Type B pancreatic cell (in vitro differentiated cells): ENCODE data around the gene RNPS1. TPM values are rescaled to one million over a fixed set of nuclear protein-coding genes. Genes with fewer than 3 reads are reported as not detected.
"Not testable (repeated sequence)": the region's sequence is repeated elsewhere in the genome, so short reads cannot be mapped to it uniquely, and the experiment has no call there.

Experiments used
- DNase-seq: peaks from one replicate; pipeline ENCODE4 v3.0.0; 2021; ENCODE audit warnings: mixed read lengths; ENCODE audit not compliant: unreplicated experiment; ENCODE audit errors: extremely low spot score
- H3K27ac Mint-ChIP-seq: 2 replicates; pipeline ENCODE4 v1.8.0; 2021; ENCODE audit warnings: mild to moderate bottlenecking, mixed read lengths
- H3K27me3 Mint-ChIP-seq: 2 replicates; pipeline ENCODE4 v1.8.0; 2021; ENCODE audit warnings: mixed read lengths
- H3K36me3 Mint-ChIP-seq: 2 replicates; pipeline ENCODE4 v1.8.0; 2021; ENCODE audit warnings: mixed read lengths
- H3K4me1 Mint-ChIP-seq: one replicate; pipeline ENCODE4 v1.8.0; 2021; ENCODE audit warnings: mixed read lengths; ENCODE audit not compliant: unreplicated experiment
- H3K4me3 Mint-ChIP-seq: 2 replicates; pipeline ENCODE4 v1.8.0; 2021; ENCODE audit warnings: mild to moderate bottlenecking, mixed read lengths
- H3K9me3 Mint-ChIP-seq: 2 replicates; pipeline ENCODE4 v1.8.0; 2021; ENCODE audit warnings: mixed read lengths
- total RNA-seq: library from RNA; stranded (reverse); gene quantifications from 2 replicates; pipeline ENCODE4 v1.2.1, GENCODE V29; 2021; ENCODE audit warnings: low replicate concordance
- TF ChIP-seq, protein P1 (sequence below): fragments of 200-600 bp; sonication (generic); conservative IDR thresholded peaks from 2 replicates; pipeline ENCODE4 v1.5.0; 2021; ENCODE audit warnings: antibody characterized with exemption, mild to moderate bottlenecking

The RNPS1 gene
- total RNA-seq, 1 donor from 2014 or later = 241 TPM

DNA sequence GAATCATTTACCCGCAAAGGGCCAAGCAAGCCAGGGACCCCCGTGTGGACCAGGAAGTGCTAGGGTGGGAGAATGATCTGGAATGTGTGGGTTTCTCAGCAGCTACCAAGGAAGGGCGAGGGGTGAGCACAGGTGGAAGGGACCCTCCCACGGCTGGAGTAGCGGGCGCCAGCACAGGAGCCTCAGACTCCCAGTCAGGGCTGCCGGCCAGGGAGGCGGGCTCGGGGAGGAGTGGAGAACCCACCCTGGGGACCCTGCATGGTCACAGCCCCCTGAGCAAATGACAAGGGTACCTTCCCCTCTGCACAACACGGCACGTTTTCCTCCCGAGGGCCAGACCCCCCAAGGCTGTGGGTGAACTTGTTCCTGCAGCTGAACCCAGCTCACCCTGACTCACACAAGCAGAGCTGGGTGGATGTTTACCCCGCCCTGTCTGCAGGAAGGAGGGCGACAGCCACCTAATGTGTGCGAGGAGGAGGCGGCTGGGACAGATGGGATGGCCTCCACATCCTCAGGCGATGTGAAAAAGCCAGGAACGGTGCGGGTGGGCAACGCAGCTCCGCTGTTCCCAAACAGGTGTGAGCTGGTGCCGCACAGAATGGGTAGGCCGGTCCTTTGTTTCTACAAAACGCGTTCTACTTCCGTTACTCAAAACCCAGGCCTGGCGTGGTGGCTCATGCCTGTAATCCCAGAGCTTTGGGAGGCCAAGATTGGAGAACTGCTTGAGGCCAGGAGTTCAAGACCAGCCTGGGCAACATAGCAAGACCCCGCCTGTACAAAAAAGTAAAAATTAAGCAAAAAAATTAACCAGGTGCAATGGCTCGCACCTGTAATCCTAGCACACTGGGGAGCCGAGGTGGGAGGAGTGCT lies 22.8 kb downstream of the RNPS1 start:
- H3K4me1 Mint-ChIP-seq = no peaks in the 10 kb centered on the region
- no peaks in the 10 kb centered on the region for H3K9me3 Mint-ChIP-seq
- peaks cover 4% of the 10 kb centered on the region for H3K36me3 Mint-ChIP-seq
- DNase-seq = no peak
- no peak overlapping the region for H3K27ac Mint-ChIP-seq
- TF ChIP-seq, protein P1, sequence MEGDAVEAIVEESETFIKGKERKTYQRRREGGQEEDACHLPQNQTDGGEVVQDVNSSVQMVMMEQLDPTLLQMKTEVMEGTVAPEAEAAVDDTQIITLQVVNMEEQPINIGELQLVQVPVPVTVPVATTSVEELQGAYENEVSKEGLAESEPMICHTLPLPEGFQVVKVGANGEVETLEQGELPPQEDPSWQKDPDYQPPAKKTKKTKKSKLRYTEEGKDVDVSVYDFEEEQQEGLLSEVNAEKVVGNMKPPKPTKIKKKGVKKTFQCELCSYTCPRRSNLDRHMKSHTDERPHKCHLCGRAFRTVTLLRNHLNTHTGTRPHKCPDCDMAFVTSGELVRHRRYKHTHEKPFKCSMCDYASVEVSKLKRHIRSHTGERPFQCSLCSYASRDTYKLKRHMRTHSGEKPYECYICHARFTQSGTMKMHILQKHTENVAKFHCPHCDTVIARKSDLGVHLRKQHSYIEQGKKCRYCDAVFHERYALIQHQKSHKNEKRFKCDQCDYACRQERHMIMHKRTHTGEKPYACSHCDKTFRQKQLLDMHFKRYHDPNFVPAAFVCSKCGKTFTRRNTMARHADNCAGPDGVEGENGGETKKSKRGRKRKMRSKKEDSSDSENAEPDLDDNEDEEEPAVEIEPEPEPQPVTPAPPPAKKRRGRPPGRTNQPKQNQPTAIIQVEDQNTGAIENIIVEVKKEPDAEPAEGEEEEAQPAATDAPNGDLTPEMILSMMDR = no peak
- H3K4me3 Mint-ChIP-seq = no peak overlapping the region
- H3K27me3 Mint-ChIP-seq = no peaks in the 10 kb centered on the region

DNA sequence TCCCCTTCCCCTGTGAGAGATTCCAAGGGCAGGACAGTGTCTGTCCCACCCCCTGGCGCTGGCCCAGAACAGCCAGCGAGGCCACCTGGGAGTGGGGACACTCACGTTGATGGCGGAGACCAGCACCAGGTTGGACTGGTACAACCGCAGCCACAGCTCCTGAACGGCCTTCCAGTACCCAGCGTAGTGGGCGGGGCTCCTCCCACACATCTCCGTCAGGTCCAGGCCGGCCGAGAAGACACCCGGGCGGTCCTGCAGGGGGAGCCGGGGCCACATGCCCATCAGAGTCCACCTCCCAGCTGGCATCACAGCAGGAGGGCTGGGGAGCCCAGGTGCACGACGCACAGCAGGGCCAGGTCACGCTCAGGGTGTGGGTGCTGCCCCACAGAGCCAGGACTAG lies 23.6 kb downstream of the RNPS1 start:
- H3K4me1 Mint-ChIP-seq = no peaks in the 10 kb centered on the region

DNA sequence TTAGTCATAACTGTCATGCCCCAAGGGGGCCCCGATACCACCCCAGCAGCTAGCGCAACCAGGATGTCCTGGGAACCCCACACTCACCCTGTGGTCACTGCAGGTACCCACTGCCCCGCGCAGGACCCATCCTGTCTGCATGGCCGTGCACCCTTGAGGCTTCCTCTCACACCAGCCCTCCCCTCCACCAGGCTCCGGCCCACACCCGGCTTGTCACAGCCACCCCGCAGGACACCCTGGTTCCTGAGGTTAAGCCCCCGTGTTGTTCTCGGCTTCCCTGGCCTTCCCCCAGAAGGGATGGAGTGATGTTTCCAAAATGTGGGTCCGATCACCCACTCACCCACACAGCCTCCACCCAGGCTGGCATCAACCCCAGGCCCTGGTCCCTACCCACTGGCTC lies 24.1 kb downstream of the RNPS1 start:
- Mint-ChIP-seq H3K9me3 (no peaks in the 10 kb centered on the region), H3K4me3 (no peak overlapping the region), H3K4me1 (no peaks in the 10 kb centered on the region), H3K36me3 (peaks cover 7% of the 10 kb centered on the region), H3K27me3 (peaks cover 3% of the 10 kb centered on the region), H3K27ac (no peak overlapping the region)
- TF ChIP-seq, protein P1 = no peak
- no peak for DNase-seq

More for the DNA sequence above, 23.6 kb downstream of the RNPS1 start:
- Mint-ChIP-seq H3K9me3 (no peaks in the 10 kb centered on the region), H3K36me3 (peaks cover 7% of the 10 kb centered on the region), H3K27ac (no peak overlapping the region), H3K4me3 (no peak overlapping the region), H3K27me3 (peaks cover 3% of the 10 kb centered on the region)
- TF ChIP-seq, protein P1 = peak; percentile 20
- no peak for DNase-seq

DNA sequence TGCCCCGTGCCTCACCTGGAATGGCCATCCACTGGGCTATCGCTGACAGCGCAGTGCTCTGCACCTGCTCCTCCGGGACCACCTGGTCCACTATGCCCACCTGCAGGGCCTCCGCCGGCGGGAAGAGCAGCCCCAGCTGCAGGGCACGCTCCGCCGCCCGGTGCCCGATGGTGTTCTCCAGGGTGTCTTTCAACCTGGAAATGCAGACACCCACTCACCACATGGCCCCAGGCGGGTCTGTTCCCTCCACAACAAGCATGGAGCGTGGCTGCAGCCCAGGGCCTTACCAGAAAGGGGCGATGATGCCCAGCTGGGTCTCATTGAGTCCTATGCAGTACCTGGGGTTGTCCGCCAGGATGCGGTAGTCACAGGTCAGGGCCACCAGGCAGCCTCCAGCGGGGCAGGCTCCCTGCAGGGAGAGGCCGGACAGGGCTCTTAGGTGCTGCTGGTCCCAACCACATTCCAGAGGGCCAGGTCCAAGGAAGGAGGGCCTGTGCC lies 24.8 kb downstream of the RNPS1 start:
- Mint-ChIP-seq H3K4me1 (no peaks in the 10 kb centered on the region), H3K27me3 (peaks cover 3% of the 10 kb centered on the region), H3K9me3 (no peaks in the 10 kb centered on the region), H3K27ac (no peak overlapping the region), H3K36me3 (peaks cover 7% of the 10 kb centered on the region), H3K4me3 (no peak overlapping the region)
- no peak for DNase-seq
- TF ChIP-seq, protein P1 = no peak

DNA sequence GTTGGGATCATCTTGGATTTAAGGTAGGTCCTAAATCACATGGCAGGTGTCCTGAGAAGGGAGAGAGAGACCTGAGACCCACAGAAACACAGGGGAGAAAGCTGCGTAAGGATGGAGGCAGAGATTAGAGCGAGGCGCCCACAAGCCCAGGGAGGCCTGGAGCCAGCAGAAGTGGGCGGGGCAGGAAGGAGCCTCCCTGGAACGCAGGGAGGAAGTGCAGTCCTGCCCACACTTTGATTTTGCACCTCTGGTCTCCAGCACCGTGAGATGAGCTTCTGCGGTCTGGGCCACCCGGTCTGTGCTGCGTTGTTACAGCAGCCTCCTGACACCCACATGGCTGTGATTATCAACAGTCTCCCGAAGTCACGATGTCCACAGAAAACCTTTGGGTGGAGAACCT lies 25.3 kb downstream of the RNPS1 start:
- no peak for DNase-seq
- TF ChIP-seq, protein P1 = no peak
- Mint-ChIP-seq H3K4me3 (no peak overlapping the region), H3K27me3 (peaks cover 5% of the 10 kb centered on the region), H3K9me3 (no peaks in the 10 kb centered on the region), H3K4me1 (no peaks in the 10 kb centered on the region), H3K27ac (peak overlapping the region; percentile 7), H3K36me3 (peaks cover 7% of the 10 kb centered on the region)

DNA sequence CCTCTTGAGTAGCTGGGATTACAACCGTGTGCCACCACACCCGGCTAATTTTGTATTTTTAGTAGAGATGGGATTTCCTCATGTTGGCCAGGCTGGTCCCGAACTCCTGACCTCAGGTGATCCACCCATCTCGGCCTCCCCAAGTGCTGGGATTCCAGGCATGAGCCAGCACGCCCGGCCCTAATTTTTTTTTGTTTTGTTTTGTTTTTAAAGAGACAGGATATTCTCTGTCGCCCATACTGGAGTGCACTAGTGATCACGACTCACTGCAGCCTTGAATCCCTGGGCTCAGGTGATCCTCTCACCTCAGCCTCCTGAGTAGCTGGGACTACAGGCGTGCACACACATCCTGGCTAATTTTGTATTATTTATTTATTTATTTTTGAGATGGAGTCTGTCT lies 27.6 kb downstream of the RNPS1 start:
- not testable (repeated sequence) for DNase-seq, H3K4me3 Mint-ChIP-seq, H3K4me1 Mint-ChIP-seq, H3K36me3 Mint-ChIP-seq, H3K9me3 Mint-ChIP-seq, H3K27ac Mint-ChIP-seq
- H3K27me3 Mint-ChIP-seq = peaks cover 18% of the 10 kb centered on the region
